Stimulated activated CD8-positive, alpha-beta memory T cell treated with anti-CD3 and anti-CD28 coated beads, Interleukin-12 subunit alpha, Interleukin-12 subunit beta, amount 100 ng/mL, for 1 hour (primary cell): ENCODE measurements around the gene HECW1.

Source experiments
- DNase-seq: peaks from one replicate; pipeline ENCODE4 v3.0.0-alpha.2; 2020; ENCODE audit warnings: low read depth

HECW1 gene

DNA sequence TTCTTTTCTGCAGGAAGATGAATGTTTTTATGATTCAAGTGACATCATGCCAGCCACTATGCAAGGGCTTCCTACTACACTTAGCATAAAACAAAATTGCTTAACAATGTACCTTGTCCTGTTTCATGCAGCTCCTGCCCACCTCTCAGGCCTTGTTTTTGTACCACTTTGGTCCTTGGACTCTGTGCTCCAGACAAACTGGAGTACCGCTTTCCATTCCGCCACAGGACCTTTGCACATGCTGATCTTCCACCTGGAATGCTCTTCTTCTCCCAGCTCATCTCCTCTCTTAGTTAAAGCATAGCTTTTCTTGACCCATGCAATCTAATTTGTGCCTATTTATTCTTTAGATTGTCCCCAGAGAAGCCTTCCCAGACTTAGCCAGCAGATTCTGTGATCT is 393.0 kb downstream of the HECW1 start:
- DNase-seq = no peak

- DNase-seq = no peak
Measured at GRCh38 chr7:43506460-43506859, 394.0 kb downstream of the HECW1 start.

GRCh38 chr7:43508461-43508860 is 396.0 kb downstream of the HECW1 start:
- no peak for DNase-seq

DNA sequence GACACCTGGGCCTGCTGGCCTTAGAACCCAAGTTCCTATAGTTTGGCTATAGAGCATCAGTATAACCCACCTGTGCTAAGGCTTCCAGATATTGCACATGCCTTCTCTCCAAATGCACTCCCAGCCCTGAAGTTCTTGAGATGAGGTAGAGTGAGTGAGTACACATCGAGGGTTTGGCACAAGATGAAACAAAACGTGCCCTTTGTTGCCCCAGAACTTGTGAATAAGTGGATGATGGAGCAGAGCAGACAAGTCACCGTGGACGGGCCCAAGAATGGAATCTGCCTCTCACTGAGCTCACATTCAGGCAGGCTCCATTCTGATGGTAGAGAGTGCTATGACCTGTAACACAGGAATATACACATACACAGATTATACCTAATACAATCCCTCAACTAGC is 397.5 kb downstream of the HECW1 start:
- DNase-seq = no peak

- DNase-seq = no peak
Measured at GRCh38 chr7:43511029-43511428, 398.6 kb downstream of the HECW1 start.

DNA sequence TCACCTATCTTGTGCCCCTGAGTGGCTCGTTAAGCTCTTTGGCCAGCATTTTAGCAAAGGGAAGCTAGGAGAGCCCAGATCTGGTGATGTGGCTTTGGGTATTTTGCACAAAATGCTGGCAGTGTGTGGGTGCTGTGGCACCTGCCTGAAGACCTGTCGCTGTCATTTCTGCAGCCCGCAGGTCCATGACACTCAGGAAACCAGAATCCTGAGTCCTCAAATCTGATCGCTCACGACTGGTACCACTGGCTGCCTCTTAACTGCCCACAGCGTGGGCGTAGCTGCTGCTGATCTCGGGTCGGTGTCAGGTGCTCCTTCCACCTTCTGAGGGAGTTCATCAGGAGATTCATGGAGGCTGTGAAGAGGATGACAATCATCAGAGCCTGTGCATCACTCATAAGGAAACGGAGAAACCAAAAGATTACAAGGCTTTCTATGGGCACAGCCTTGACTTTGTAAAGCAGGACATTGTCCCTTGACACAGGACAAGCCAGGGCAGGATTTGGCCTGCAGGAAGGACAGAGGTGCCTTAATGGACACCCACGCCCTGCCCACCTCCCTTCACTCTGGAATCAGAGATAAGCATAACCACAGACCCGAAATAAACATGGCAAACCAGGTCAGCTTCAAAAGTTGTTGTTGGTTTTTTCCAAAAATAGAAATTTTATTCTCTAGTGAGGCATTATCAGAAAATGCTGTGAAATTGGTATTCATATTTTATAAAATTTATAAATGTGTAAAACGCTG is 399.5 kb downstream of the HECW1 start:
- DNase-seq = no peak

GRCh38 chr7:43513251-43513650 is 400.8 kb downstream of the HECW1 start:
- no peak for DNase-seq

DNA sequence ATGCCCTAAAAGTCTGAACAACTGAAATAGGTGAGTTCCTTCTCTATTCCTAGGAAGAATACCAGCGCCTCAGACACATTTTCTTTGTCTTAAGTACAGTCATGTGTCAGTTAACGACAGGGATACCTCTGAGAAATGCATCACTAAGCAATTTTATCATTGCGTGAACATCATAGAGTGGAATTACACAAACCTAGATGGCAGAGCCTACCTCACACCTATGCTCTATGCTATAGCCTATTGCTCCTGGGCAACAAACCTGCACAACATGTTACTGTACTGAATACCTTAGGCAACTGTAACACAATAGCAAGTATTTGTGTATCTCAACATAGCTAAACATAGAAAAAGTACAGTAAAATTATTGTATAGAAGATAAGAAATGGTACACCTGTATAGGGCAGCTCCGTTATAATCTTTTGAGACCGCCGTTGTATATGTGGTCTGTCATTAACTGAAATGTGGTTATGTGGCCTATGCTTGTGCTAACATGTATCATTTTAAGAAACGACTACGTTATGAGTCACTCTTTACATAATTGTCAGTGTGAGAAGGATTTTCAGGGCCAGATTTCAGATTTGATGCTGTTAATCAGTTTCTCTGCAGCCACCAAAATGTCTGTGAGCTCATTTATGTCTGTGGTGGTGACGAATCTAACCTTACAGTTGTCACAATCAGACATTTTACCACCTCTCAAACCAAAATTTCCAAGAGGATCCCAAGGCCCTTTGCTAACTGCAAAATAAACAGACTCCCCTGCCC is 404.3 kb downstream of the HECW1 start:
- no peak for DNase-seq

DNA sequence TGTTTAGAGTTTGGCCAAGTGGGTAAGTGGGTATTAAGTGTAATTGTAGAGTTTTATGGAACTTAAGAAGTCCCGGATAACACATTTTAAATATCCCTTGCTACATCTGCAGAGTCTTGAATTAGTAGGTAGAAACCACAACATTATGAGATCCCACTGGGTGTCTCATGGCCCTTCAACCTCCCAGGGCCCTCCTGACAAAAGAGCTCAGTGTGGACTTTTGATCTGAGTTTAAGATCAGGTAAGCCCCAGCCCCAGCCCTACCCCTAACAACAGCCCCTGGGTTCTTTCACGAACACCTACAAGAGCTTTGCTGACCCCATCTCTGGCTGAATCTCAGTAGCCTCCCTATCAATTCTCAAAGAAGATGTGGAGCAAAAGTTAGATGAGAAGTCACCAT is 405.0 kb downstream of the HECW1 start:
- DNase-seq = no peak

DNA sequence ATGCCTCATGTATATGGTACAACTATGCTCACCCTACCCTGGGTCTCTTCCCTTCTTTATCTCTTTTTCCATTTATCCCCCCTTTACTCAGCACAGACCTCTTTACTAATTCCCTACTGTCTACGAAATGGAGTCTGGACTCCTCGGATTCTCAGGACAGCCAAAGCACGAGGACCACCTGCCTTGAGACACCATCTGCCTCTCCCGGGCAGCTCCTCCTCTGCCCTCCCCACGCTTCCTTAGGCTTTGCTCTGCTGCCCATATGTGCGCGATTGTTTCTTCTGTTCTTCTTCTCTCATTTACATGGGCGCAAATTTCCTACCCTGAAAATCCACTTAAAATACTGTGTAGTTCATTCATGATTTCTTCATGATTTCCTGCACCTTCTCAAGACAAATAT is 407.8 kb downstream of the HECW1 start:
- no peak for DNase-seq

GRCh38 chr7:43522406-43523156 is 410.1 kb downstream of the HECW1 start:
- no peak for DNase-seq

- no peak for DNase-seq
Measured at GRCh38 chr7:43528576-43529354, 416.3 kb downstream of the HECW1 start.

DNA sequence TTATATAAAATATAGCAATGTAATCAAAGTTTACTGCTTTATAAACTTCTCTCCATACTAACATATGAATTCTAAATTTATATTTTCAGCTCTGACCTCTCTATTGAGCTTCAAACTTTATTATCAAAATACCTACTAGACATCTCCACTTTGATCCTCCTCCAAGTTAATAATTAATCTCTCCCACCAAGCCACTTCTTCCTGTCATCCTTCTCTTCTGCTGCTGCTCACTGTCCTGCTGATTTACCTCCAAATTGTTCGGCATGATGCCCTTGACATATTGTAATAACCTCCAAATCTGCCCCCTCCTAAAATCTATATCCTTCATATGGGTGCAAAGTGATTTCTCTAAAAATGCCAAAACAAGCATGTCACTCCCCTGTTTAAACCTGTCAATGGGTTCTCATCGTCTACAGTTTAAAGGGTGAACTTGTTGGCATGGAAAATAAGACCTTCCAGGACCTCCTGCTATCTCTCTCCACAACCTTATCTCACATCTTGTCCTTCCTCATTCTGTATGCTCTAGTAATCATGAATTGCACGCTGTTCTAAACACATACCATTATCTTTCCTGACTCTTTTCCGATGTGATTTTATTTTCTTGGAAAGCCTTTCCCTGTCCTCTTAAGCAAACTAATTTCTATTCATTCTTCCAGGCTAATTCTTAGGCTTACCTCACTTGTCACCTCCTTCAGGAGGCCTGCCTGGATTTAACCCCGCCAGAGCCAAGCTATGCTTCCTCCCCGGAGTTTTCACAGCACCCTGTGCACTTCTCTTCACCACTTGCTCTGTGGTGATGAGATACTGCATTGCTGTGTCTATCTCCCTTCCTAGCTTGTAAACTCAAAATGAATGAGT is 418.3 kb downstream of the HECW1 start:
- no peak for DNase-seq

DNA sequence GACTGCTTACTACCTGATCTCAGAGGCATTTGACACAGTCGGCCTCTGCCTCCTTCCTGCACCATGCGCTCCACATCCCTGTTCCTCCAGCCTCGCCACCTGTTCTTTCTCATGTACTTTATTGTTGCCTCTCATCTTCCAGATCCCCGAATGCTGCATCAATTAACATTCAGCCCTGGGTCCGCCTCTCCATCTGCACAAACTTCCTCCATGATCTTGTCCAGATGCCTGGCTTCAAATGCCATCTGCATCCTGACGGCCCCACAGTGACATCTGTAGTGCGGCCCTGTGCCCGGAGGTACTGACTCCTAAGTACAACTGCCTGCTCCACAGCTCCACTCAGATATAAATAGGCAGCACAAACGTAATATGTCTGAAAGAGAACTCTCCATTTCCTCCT is 419.3 kb downstream of the HECW1 start:
- no peak for DNase-seq

GRCh38 chr7:43533801-43534479 is 421.5 kb downstream of the HECW1 start:
- no peak for DNase-seq

DNA sequence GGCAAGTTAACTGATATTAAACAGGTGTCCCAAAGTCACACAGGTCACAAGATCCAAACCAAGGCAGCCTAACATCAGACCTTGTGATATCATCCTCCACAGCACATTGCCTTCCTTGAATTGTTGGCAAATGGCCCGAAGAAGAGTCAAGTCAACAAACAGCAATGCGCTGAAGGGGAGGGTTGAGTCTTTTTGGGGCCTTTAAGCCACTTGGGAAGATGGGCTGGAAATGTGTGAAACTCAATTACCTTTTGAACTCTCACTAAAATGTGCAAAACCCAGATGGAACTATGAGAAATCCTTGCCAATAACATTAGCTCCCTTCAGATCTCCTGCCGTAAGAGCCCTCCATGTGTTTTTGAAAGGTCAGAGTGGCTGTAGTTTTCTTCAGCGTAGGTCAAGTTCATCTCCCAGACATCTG is 422.6 kb downstream of the HECW1 start:
- DNase-seq = no peak

DNA sequence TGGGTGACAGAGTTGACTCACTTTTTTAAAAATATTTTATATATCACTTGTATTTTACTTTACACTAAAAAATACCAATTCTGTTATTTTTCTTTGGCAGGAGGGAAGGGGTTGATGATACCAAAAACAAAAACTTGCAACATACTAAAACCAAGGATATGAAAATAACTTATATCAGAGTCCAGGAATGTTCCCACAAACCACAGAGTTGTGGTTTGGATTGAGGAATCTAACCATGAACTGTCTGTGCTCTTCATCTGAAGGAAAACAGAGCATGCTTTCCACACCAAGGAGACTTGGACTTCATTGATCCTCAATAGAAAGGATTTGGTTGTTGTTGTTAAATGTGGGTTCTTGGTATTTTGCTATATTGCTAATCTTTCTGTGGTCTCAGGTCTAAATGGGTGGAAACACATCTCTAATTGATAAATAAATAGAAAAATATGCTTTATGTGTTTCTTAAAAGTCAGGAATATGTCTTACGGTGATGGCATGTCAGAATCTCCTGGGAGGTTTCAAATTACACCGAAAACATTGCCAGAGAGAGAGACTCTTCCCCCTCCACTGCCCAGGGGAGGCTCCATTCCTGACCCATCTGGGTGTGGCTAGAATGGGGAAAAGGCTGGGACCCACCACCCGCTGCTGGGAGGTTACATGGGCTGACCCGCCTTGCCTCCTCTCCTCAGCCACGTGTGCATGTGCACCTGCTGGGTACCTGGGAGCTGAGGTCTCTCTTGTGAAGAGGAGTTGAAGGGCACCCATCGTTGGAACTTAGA is 423.6 kb downstream of the HECW1 start:
- DNase-seq = no peak

GRCh38 chr7:43536773-43537172 is 424.3 kb downstream of the HECW1 start:
- DNase-seq = no peak

DNA sequence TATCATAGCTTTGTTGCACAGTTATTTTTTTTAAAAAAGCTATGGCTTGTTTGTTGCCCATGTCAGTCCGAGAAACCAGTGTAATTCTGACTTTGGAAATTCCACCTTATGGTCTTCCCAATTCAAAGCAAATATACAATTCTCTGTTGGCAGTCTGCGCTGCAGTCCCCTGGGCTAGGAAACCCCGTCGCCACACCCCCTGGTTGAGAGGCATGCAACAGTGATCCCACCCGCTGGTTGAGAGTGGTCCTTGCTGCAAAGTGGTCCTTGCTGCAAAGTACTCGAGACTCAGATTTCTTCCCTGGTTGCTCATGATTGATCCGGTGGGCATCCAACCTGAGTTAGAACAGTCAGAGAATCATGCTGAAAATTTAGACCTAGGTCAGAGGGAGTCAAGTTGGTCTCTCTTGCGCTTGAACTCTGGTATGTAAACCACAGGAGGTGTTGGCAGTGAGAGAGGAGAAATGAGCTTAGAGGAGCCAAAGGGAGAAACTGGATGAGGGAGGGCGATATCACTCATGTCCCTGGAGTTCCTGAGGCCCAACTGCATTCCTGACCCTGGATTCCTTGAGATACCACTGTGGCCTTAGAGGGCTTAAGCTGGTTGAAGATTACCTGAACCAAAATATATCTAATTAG is 425.4 kb downstream of the HECW1 start:
- no peak for DNase-seq
